ENCODE data around the gene RFX2.
A peak's percentile ranks its signal among the peaks of the same experiment; 100 is the strongest.

The RFX2 gene

DNA sequence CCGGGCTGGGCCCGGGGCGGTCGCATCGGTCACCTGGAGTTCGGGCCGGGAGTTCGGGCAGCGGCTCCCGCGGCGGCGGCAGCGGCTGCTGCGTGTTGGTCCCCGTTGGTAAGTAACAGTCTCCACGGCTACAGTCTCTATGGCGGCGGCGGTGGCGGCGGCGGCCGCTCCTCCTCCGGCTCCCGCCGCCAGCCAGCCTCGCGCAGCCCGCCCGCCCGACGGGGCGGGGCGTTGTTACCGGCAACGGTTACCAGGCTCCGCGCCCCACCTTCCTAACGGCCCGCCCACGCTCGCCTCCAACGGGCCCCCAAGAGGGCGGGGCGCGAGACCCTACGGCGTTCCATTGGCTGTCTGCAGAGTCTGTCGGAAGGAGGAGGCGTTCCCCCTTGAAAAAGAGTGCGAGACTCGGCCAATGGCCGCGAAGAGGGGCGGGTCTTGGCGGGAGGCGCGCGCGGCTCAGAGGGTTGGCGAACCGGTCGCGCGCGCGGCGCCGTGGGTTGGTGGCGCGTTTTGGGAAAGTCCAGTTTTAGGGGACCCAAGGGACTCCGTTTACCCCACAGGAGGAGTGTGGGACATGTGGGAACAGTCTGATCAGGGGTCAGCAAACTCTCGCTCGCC lies at the start of gene RFX2:
Gene RFX2, minus strand, starts transcription at position 141 of the 618 bp plus-strand sequence. CDS start 63,004 bp downstream, outside the sequence.
- in situ Hi-C loops (cut with HindIII; ENCODE audit: low pct_unique_long_range_greater_than_20kb, low sequenced_read_pairs) = no loop called here
- no peak for TF ChIP-seq JUND (IDR thresholded peaks at IDR 0.05; ENCODE audit: low read depth)
- DNase-seq (ENCODE audit: low read depth in 1 of 2, low spot score in 1 of 2) = peak; percentile 89 to 98

- no peak for TF ChIP-seq JUND (IDR thresholded peaks at IDR 0.05; ENCODE audit: low read depth)
- in situ Hi-C loops (cut with HindIII; ENCODE audit: low pct_unique_long_range_greater_than_20kb, low sequenced_read_pairs) = no loop called here
- no peak for DNase-seq (ENCODE audit: low read depth in 1 of 2, low spot score in 1 of 2)
Observed at GRCh38 chr19:6156033-6156432, 45.7 kb upstream of the RFX2 start.

DNA sequence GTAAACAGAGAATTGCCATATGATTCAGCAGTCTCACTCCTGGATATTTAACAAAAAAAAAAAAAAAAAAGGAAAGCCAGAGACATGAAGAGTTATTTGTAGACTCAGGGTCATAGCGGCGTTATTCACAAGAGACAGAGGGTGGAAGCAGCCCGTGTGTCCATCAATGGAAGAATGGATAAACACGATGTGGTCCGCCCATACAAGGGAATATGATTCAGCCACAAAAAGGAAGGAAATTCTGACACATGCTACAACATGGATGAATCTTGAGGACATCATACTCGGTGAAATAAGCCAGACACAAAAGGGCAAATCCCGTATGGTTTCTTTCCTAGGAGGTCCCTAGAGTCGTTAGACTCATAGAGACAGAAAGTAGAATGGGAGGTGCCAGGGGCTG lies 40.0 kb upstream of the RFX2 start:
- no peak for DNase-seq (ENCODE audit: low read depth in 1 of 2, low spot score in 1 of 2)
- in situ Hi-C loops (cut with HindIII; ENCODE audit: low pct_unique_long_range_greater_than_20kb, low sequenced_read_pairs) = no loop called here
- TF ChIP-seq JUND (IDR thresholded peaks at IDR 0.05; ENCODE audit: low read depth) = no peak

- DNase-seq (ENCODE audit: low read depth in 1 of 2, low spot score in 1 of 2) = no peak
- in situ Hi-C loops (cut with HindIII; ENCODE audit: low pct_unique_long_range_greater_than_20kb, low sequenced_read_pairs) = no loop called here
- TF ChIP-seq JUND (IDR thresholded peaks at IDR 0.05; ENCODE audit: low read depth) = no peak
Observed at GRCh38 chr19:6141217-6141616, 30.9 kb upstream of the RFX2 start.

DNA sequence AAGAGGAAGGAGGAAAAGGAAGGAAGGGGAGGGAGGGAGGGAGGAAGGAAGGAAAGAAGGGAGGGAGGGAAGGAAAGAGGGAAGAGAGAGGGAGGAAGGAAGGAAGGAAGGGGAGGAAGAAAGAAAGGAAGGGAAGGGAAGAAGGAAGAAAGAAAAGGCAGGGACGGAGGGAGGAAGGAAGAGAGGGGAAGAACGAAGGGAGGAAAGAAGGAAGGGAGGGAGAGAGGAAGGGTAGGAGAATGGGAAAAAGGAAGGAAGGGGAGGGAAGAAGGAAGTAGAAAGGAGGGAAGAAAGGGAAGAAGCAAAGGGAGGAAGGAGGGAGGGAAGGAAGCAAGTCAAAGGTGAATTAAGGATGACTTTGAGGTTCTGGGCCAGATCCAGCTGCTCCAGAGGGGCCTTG lies 28.2 kb upstream of the RFX2 start:
- TF ChIP-seq JUND (IDR thresholded peaks at IDR 0.05; ENCODE audit: low read depth) = no peak
- in situ Hi-C loops (cut with HindIII; ENCODE audit: low pct_unique_long_range_greater_than_20kb, low sequenced_read_pairs) = no loop called here
- DNase-seq (ENCODE audit: low read depth in 1 of 2, low spot score in 1 of 2) = no peak

GRCh38 chr19:6138066-6138465 lies 27.8 kb upstream of the RFX2 start:
- DNase-seq (ENCODE audit: low read depth in 1 of 2, low spot score in 1 of 2) = no peak
- in situ Hi-C loops (cut with HindIII; ENCODE audit: low pct_unique_long_range_greater_than_20kb, low sequenced_read_pairs) = no loop called here
- TF ChIP-seq JUND (IDR thresholded peaks at IDR 0.05; ENCODE audit: low read depth) = no peak

GRCh38 chr19:6133231-6133630 lies 22.9 kb upstream of the RFX2 start:
- in situ Hi-C loops (cut with HindIII; ENCODE audit: low pct_unique_long_range_greater_than_20kb, low sequenced_read_pairs) = no loop called here
- DNase-seq (ENCODE audit: low read depth in 1 of 2, low spot score in 1 of 2) = no peak
- no peak for TF ChIP-seq JUND (IDR thresholded peaks at IDR 0.05; ENCODE audit: low read depth)

DNA sequence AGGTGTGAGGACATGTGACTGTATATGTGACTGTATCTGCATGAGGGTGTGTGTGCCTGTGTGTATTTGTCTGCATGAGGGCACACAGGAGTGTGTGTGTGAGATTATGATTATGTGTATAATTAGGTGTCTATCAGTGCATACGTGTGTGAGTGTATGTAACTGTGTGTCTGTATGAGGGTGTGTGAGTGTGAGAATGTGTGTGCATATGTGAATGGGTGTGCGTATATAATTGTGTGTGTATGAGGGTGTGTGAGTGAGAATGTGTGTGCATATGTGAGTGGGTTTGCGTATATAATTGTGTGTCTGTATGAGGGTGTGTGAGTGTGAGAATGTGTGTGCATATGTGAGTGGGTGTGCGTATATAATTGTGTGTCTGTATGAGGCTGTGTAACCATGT lies 22.2 kb upstream of the RFX2 start:
- no peak for DNase-seq (ENCODE audit: low read depth in 1 of 2, low spot score in 1 of 2)
- in situ Hi-C loops (cut with HindIII; ENCODE audit: low pct_unique_long_range_greater_than_20kb, low sequenced_read_pairs) = no loop called here
- TF ChIP-seq JUND (IDR thresholded peaks at IDR 0.05; ENCODE audit: low read depth) = no peak

GRCh38 chr19:6127716-6128335 lies 17.5 kb upstream of the RFX2 start:
- TF ChIP-seq JUND (IDR thresholded peaks at IDR 0.05; ENCODE audit: low read depth) = no peak
- no peak for DNase-seq (ENCODE audit: low read depth in 1 of 2, low spot score in 1 of 2)
- in situ Hi-C loops (cut with HindIII; ENCODE audit: low pct_unique_long_range_greater_than_20kb, low sequenced_read_pairs) = no loop called here

DNA sequence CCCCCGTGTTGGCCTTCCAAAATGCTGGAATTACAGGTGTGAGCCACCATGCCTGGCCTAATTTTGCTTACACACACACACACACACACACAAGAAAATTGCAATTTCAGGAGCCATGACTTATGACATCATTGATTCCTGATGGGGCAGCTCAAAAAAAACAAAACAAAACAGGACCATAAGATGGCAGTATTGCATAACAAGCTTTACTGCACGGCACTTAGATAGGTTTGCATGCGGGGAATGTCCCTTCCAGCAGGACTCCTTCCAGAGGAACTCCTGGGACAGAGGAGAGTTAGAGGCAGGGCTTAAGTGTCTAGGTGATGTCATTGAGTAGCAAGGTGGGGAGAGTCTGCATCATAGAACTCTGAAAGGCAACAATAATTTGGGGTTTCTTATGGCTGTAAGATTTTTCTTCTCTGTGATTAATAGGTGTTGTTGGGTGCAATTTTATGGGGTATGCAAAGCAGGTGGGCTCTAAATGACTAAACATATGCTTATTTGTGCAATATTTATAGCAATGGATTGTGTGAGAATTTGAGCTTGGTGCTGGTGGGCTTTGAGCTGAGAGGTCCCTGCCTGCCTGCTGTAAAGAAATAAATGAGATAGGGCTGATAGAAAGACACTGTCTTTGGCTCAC lies 16.2 kb upstream of the RFX2 start:
- DNase-seq (ENCODE audit: low read depth in 1 of 2, low spot score in 1 of 2) = peak in 1 of 2 experiments; percentile 84
- TF ChIP-seq JUND (IDR thresholded peaks at IDR 0.05; ENCODE audit: low read depth) = no peak
- in situ Hi-C loops (cut with HindIII; ENCODE audit: low pct_unique_long_range_greater_than_20kb, low sequenced_read_pairs) = no loop called here

- DNase-seq (ENCODE audit: low read depth in 1 of 2, low spot score in 1 of 2) = peak in 1 of 2 experiments; percentile 87
- in situ Hi-C loops (cut with HindIII; ENCODE audit: low pct_unique_long_range_greater_than_20kb, low sequenced_read_pairs) = no loop called here
Observed at GRCh38 chr19:6125571-6125989, 15.3 kb upstream of the RFX2 start.

GRCh38 chr19:6119031-6119430 lies 8.7 kb upstream of the RFX2 start:
- in situ Hi-C loops (cut with HindIII; ENCODE audit: low pct_unique_long_range_greater_than_20kb, low sequenced_read_pairs) = no loop called here
- TF ChIP-seq JUND (IDR thresholded peaks at IDR 0.05; ENCODE audit: low read depth) = no peak
- DNase-seq (ENCODE audit: low read depth in 1 of 2, low spot score in 1 of 2) = no peak

More at GRCh38 chr19:6125571-6125989, 15.3 kb upstream of the RFX2 start:
- TF ChIP-seq JUND (IDR thresholded peaks at IDR 0.05; ENCODE audit: low read depth) = no peak

- no peak for DNase-seq (ENCODE audit: low read depth in 1 of 2, low spot score in 1 of 2)
- in situ Hi-C loops (cut with HindIII; ENCODE audit: low pct_unique_long_range_greater_than_20kb, low sequenced_read_pairs) = no loop called here
- TF ChIP-seq JUND (IDR thresholded peaks at IDR 0.05; ENCODE audit: low read depth) = no peak
Observed at GRCh38 chr19:6118043-6118442, 7.7 kb upstream of the RFX2 start.

All from T47D (cell line).